ENCODE data around the gene UBA3.

UBA3 gene

DNA sequence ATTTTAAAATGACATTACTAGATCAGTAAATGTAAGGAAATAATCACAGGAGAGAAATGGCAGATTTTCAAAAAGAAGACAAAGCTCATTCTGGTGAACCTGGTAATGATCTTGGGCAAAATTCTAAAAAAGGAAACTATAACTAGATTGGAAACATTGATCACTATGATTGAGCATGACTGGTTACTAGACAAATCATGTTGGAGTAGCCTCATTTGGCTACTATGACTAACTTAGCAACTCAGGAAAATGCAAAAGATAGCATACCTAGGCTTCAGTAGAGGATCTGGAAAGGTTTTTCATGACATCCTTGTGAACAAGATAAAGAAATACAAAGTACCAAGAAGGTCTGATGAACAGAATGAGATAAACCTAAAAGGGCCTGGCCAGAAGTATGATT, 20.5 kb downstream of the UBA3 start:
- TF ChIP-seq, protein P1, sequence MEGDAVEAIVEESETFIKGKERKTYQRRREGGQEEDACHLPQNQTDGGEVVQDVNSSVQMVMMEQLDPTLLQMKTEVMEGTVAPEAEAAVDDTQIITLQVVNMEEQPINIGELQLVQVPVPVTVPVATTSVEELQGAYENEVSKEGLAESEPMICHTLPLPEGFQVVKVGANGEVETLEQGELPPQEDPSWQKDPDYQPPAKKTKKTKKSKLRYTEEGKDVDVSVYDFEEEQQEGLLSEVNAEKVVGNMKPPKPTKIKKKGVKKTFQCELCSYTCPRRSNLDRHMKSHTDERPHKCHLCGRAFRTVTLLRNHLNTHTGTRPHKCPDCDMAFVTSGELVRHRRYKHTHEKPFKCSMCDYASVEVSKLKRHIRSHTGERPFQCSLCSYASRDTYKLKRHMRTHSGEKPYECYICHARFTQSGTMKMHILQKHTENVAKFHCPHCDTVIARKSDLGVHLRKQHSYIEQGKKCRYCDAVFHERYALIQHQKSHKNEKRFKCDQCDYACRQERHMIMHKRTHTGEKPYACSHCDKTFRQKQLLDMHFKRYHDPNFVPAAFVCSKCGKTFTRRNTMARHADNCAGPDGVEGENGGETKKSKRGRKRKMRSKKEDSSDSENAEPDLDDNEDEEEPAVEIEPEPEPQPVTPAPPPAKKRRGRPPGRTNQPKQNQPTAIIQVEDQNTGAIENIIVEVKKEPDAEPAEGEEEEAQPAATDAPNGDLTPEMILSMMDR (IDR thresholded peaks at IDR 0.05): no peak

DNA sequence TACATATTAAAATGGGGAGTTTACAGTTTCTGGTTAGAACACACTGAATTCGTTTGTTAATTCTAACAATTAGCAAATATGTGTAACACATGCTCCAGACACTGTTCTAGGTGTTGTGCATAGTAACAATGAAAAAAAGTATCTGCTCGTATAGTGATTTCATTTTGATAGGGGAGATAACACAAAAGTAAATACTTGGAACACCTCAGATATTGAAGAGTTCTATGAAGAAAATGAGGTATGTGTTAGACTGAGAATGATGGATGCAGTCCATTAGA, 21.3 kb downstream of the UBA3 start:
- TF ChIP-seq, protein P1 (IDR thresholded peaks at IDR 0.05): no peak

DNA sequence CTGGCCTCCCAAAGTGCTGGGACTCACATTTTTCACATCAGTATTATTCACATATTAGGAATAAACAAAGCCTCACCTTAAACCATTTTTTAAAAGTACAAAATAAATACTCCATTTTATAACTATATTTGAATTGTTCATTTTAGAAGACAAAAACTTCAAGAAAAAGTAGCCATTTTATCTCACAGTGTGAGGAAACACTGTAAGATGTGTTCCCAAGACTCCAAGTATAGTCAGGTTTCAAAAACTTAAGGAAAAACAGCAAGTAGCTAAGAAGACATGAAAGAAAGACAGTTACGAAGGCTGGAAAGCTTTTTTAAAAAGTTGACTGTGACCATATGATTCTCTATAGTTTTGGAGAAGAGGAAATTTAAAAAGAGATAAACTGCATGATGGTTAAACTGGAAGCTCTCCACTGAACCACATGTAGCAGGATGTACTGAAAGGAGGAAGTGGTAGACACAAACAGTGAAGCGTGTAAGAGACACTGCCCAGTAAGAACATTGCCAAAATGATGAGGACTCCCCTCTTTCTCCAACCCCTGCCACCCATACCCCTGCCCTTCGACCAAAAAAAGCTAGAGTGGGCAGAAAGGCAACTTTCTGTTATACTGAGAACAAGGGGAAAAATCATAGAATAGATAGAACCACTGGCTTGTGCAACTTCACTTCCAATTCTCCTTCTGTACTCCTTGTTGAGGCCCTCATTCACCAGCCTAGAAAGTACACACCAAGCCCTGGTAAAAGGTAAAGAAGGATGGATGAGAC, 21.8 kb downstream of the UBA3 start:
- TF ChIP-seq, protein P1 (IDR thresholded peaks at IDR 0.05): no peak

DNA sequence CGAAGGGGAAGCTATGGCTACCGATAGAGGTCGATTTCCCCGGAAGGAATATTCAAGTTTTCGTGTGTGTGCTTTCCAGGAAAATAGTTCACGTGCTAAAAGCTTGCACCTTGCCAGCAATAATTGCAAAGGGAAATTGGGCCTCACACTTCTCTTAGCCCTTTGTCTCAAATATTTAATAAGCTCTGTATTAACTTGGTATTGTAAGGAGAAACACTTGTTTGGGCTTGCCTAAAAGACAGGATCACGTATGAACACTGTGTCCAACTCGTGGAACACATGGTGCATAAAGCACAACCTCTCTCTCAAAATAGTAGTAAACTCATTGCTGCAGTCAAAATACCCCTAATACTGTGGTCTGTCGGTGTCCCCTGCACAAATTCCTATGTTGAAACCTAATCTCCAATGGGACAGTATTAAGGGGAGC, 27.7 kb downstream of the UBA3 start:
- TF ChIP-seq, protein P1 (IDR thresholded peaks at IDR 0.05): no peak

DNA sequence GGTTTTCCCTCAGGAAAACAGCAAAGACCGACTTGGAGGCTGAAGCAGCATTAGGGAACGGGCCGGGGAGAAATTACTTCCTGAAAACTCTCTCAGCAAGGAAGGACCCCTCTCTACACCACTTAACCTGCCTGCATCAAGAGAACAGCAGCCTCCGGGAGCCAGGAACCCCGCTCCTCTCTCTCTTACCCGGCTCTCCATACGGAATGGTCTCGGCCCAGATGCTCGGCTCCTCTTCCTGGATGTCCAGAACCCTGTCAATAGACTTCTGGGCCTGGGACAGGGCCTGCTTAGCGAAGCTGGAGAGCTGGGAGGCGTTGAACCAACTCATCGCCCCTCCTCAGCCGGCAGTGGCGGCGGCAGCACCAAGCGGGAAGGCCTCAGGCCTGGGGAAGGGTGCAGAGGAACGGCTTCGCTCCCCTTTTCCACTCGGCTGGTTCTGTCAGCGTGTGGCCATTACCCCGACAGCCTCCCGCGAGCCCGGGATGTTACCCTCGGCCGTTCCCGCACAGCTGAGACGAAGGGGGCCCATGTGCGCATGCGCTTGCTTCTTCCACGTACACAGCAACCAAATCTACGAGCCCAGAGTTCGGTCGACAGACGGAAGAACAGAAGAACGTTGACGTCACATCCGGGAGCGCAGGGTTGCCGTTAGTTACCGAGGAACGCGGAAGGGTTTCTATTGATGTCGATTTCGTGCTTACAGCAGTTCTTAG, 28.3 kb downstream of the UBA3 start, which contains the start of gene TMF1:
Gene TMF1 (minus strand): TSS at position 578 of the 716 bp plus-strand sequence. CDS start 247 bp downstream, at position 331.
- TF ChIP-seq, protein P1 (IDR thresholded peaks at IDR 0.05): no peak

DNA sequence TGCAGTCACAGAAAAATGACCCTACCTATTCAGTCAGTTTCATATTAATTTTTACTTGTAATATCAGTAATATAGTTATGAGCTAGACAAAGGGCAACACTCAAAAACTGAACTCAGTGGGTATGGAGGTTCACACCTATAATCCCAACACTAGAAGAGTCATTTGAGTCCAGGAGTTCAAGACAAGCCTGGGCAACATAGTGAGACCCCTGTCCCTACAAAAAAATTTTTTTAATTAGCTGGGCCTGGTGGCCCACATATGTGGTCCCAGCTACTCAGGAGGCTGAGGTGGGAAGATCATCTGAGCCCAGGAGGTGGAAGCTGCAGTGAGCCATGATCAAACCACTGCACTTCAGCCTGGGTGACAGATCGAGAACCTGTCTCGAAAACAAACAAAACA, 31.2 kb downstream of the UBA3 start:
- TF ChIP-seq, protein P1 (IDR thresholded peaks at IDR 0.05): no peak

DNA sequence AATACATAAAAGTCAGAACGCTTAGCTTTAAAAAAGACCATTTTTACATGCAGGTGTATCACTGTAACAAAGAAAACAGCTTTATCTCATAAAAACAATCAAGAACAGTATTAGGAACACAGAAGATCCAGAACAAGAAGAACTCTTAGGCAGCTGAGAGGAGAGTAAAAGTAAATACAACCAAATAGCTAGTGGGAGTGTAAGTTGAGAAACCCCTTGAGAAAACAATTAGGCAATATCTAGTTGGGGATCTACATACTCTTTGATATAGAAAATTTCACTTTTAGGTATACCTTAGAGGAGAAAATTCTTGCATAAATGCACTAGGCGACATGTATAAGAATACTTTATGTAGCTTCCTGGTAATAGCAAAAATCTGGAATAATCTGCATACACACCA, 35.6 kb downstream of the UBA3 start:
- TF ChIP-seq, protein P1 (IDR thresholded peaks at IDR 0.05): no peak

Data from LNCAP (cell line).